ENCODE measurements around the gene CSDE1.

- TF ChIP-seq POLR2A (IDR thresholded peaks at IDR 0.05) = no peak
- TF ChIP-seq CTCF (IDR thresholded peaks at IDR 0.05) = no peak
- no peak for TF ChIP-seq EP300 (IDR thresholded peaks at IDR 0.05)
- TF ChIP-seq POLR2AphosphoS5 (IDR thresholded peaks at IDR 0.05) = no peak
Measured at GRCh38 chr1:114756949-114757454, 782 bp downstream of the CSDE1 start.

Data from gastroesophageal sphincter (tissue), 3 donors.